Activated gamma-delta T cell treated with anti-CD3 and anti-CD28 coated beads, Interleukin-2, amount 50 U/mL, for 16 hours (primary cell): ENCODE measurements around the gene PIEZO2.

Experiments used
- DNase-seq: peaks from one replicate; pipeline ENCODE4 v3.0.0-alpha.2; 2020; ENCODE audit warnings: low read depth

PIEZO2 gene

DNA sequence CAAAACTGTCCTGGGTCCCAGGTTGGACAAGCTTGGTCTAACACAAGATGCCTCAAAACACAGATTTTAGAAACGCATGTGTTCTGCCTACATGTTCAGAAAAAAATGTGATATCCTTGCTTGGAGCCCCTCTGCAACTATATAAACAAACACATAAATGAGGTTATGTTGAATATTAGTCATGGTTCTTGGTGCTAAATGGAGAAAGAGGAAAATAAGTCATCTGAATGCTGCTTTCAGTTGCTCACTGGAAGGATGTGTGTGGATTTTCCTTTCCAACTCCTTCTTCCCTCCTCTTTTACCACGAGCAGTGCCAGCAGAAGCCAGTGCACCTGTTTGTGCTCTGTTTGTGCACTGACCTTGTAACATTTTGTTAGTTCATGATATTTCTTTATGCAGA, 85.3 kb downstream of the PIEZO2 start:
- DNase-seq: no peak

DNA sequence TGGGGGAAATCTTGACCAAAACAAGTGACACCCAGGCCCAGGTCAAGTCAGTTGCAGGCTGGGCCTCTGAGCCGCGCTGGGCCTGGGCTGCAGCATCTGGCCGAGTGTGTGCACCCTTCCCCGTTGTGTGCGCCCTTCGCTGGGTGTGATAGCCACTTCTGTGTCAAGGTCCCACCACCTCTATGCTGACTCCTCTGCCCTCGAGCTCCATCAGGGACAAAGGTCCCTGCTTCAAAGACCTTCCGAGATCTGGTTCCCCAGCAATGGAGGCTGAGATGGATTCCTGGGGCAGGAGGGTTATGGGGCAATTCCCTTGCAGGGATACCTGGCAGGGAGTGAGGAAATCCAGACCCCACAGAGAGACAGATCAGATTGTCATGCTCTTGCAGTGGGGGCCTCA, 93.6 kb downstream of the PIEZO2 start:
- DNase-seq: no peak

DNA sequence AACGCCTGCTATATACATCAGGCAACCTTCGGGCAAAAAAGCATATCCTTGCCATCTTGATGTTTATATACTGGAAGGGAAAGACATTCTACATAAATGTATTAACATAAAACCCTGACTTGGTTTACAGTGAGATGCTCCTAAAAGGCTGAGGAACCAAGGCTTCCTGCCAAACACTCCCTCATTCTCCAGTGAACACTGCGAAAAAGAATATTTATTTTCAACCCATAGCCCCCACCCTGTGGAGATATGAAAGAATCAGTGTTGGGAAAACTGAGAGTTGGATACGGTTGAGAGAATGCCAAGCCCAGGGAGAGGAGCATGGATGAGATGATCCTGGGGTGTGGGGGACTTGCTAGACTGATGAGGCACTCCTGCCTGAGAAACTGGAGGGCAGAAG, 94.9 kb downstream of the PIEZO2 start:
- no peak for DNase-seq

DNA sequence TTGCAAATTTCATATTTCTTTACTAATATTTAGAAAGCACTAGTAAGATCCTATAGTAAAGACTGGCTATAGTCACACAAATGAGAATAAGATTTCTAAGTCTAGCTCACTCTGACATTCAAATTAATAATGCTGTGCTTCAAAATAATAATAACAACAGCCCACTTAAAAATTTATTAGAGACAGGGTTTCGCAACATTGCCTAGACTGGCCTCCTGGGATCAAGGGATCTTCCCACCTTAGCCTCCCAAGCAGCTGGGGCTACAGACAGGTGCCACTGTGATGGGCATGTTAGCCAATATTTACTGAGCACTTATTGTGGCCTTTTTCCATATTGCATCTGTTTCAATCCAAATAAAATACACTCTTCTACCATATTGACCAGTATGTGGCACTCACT, 96.1 kb downstream of the PIEZO2 start:
- DNase-seq: no peak

- no peak for DNase-seq
These were observed 96.6 kb downstream of the PIEZO2 start for GRCh38 chr18:11052800-11053199.

DNA sequence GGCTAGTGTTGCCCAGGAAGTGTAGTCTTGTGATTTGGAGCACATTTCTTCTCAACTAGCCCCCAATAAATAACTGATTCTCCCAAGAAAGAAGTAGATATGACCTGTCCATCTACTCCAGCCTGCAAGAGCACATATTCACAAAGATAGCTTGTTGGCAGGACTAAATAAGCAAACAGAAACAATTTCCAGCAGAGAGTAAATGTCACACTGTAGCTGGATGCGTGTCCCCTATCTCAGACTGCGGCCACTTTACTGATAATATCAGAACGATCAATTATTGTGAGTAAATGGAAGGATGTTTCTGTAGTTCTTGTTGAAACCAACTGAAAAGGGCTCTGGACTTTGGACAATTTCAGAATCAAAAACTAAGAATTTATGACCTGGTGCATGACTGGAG, 97.9 kb downstream of the PIEZO2 start:
- no peak for DNase-seq

- no peak for DNase-seq
These were observed 98.4 kb downstream of the PIEZO2 start for GRCh38 chr18:11050966-11051365.

- no peak for DNase-seq
These were observed 101.6 kb downstream of the PIEZO2 start for GRCh38 chr18:11047817-11048216.

GRCh38 chr18:11047156-11047555, 102.2 kb downstream of the PIEZO2 start:
- DNase-seq: no peak

- no peak for DNase-seq
These were observed 103.2 kb downstream of the PIEZO2 start for GRCh38 chr18:11046140-11046539.

DNA sequence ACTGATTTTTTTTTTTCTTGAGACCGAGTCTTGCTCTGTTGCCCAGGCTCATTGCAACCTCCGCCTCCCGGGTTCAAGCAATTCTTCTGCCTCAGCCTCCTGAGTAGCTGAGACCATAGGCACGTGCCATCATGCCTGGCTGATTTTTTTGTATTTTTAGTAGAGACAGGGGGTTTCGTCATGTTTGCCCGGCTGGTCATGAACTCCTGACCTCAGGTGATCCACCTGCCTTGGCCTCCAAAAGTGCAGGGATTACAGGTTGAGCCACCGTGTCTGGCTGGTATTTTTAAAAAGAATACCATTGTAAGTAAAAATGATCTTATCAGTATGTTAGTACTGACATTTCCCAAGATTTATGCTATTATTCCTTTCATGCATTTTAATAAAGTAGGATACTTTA, 105.7 kb downstream of the PIEZO2 start:
- no peak for DNase-seq

DNA sequence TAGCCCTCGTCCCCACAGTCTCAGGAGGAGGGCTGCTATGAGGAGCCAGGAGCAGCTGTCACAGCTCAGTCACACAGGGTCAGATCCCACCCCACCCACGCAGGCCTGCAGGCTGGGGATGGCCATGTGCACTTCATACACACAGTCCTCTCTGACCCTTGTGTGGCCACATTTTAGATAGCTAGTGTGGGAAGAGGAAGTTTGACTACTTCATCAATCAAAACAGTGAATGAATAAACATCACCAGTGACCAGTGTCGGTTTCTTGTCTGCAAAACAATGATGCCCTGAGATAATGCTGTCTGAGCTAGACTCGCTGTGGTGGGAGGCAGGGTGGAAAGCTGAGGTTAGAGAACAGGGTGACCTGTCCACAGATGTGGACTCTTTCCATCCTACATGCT, 107.1 kb downstream of the PIEZO2 start:
- no peak for DNase-seq

GRCh38 chr18:11040823-11041656, 108.3 kb downstream of the PIEZO2 start:
- no peak for DNase-seq

DNA sequence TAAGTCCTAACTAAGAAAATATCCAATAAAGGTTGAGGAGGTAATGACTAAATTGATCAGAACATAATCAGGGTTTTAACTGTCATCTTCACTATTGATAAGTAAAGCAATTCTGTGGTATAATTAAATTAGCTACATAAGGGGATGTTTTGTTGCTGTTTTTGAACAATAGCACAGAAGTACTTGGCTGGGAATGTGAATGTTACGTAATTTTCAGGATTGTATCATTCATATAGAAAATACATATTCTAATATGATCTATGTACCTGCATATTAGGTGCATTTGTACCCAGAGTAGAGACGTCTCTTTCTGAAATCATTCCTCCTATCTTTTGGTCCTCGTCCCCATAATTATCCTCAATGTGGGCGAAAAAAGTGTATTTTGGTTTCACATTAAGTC, 109.0 kb downstream of the PIEZO2 start:
- no peak for DNase-seq

DNA sequence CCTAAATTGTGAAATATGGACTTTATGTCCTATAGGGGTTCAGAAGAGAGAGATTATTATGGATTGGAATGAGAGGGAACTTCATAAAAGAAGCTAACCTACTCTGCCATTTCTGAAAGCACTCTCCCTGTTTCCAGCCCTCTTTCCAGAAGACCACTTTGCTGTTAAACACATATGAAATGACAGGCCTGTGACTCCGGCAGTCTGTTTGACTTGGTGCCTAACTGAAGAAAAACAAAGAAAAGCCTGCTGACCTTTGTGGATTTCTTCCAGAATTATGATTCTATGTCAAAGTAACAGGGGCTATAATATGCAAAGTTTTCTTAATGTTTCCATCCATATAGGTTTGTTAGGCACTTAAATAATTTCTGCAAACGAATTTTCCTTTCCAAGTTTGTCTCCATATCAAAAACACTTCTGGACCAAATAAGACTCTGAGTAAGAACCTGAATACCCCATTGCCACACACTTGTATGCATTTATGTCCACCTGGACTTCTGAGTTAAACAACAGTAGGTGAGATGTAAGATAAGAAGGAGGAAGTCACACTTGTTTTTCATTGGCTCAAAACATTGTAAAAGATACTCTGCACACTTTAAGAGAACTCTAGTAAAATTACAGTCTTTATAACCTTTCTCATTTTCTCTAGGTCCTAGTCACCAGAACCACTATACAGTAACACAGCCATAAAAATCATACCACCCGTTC, 111.7 kb downstream of the PIEZO2 start:
- DNase-seq: no peak

- DNase-seq: no peak
These were observed 113.4 kb downstream of the PIEZO2 start for GRCh38 chr18:11035814-11036495.

- no peak for DNase-seq
These were observed 114.0 kb downstream of the PIEZO2 start for GRCh38 chr18:11035376-11035775.

GRCh38 chr18:11034884-11035283, 114.5 kb downstream of the PIEZO2 start:
- no peak for DNase-seq

DNA sequence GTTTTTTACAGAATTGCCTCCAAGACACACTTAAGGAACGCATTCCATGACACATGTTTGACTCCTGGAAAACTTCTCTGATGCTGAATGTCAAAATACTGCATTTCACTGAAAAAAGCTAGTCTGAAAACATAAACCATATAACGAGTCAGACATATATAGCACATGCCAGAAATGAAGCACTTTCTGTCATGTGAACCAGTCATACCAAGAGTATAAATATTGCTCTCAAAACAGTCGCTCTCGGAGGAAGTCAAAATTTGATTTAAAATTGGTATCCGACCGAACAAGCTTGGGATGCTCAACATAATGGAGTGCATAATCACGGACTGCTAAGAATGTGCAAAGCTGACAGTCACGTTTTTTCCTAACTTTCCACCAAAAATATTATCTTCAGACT, 115.9 kb downstream of the PIEZO2 start:
- no peak for DNase-seq

- no peak for DNase-seq
These were observed 117.4 kb downstream of the PIEZO2 start for GRCh38 chr18:11031966-11032365.

GRCh38 chr18:11029021-11029420, 120.3 kb downstream of the PIEZO2 start:
- DNase-seq: no peak

DNA sequence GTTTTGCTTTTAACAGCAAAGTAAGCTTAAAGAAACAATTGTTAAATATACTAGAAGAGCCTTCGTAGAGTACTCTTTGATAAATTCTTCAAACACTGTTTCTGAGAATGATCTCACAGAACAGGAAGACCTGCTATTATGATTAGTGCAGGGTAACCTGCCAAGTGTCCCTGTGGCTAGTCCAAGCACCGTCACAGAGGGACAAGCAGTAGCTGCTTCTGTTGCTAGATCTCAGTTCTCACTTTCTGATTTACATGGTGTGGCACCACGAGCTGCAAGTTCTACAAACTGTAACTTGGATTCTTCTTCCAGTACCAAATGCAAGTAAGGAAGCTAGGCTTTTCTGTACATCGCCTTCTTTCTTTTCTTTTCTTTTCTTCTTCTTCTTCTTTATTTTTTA, 121.5 kb downstream of the PIEZO2 start:
- DNase-seq: no peak

DNA sequence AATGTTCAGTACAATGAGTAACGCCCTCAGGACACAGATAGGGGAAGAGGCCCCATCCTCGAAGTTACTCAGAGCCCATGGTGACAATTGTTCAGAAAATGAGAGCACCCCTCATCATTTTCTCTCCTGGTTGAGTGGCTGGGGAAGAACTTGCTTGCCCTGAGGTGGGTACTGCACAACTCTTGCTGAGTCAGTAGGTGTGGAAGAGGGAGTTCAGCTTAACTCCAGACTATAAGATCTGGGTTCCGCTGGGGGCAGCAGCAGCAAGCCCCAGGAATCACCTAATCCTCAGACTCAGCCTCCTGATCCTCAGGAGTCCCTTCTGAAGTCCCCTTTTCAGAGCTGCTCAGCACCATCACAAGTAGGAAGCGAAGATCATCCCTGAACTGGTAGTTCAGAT, 123.7 kb downstream of the PIEZO2 start:
- no peak for DNase-seq
